Raji (cell line): ENCODE data around the gene CD300LD.

Experiments
- POLR2A ChIP-seq: IDR thresholded peaks from 2 replicates; pipeline ENCODE4 v1.6.1; 2011; ENCODE audit warnings: low read depth, low read length, control low read depth; ENCODE audit not compliant: insufficient read depth

The CD300LD gene

GRCh38 chr17:74616696-74617095 is 24.6 kb upstream of the CD300LD start:
- no peak for TF ChIP-seq POLR2A

- no peak for TF ChIP-seq POLR2A
Observed at GRCh38 chr17:74612046-74612445, 20.0 kb upstream of the CD300LD start.

- no peak for TF ChIP-seq POLR2A
Observed at GRCh38 chr17:74610108-74610507, 18.0 kb upstream of the CD300LD start.

- no peak for TF ChIP-seq POLR2A
Observed at GRCh38 chr17:74608511-74608910, 16.4 kb upstream of the CD300LD start.

GRCh38 chr17:74607221-74607620 is 15.1 kb upstream of the CD300LD start:
- no peak for TF ChIP-seq POLR2A

- no peak for TF ChIP-seq POLR2A
Observed at GRCh38 chr17:74606050-74606449, 14.0 kb upstream of the CD300LD start.

GRCh38 chr17:74605361-74605760 is 13.3 kb upstream of the CD300LD start:
- no peak for TF ChIP-seq POLR2A

- TF ChIP-seq POLR2A = no peak
Observed at GRCh38 chr17:74604761-74605160, 12.7 kb upstream of the CD300LD start.

GRCh38 chr17:74604200-74604599 is 12.1 kb upstream of the CD300LD start:
- TF ChIP-seq POLR2A = no peak

GRCh38 chr17:74603746-74604145 is 11.7 kb upstream of the CD300LD start:
- no peak for TF ChIP-seq POLR2A

GRCh38 chr17:74603037-74603635 is 11.1 kb upstream of the CD300LD start:
- no peak for TF ChIP-seq POLR2A

GRCh38 chr17:74601944-74602572 is 10.0 kb upstream of the CD300LD start:
- TF ChIP-seq POLR2A = no peak

- no peak for TF ChIP-seq POLR2A
Observed at GRCh38 chr17:74599448-74599939, 7.4 kb upstream of the CD300LD start.

- TF ChIP-seq POLR2A = no peak
Observed at GRCh38 chr17:74599023-74599399, 6.9 kb upstream of the CD300LD start.

- no peak for TF ChIP-seq POLR2A
Observed at GRCh38 chr17:74598346-74599022, 6.4 kb upstream of the CD300LD start.

GRCh38 chr17:74597069-74597790 is 5.1 kb upstream of the CD300LD start:
- TF ChIP-seq POLR2A = no peak

- no peak for TF ChIP-seq POLR2A
Observed at GRCh38 chr17:74595037-74595750, 3.1 kb upstream of the CD300LD start.
